IMR-90 (cell line): ENCODE results near the gene PLA2G3. TPM values are rescaled to one million over a fixed set of nuclear protein-coding genes. Genes with fewer than 3 reads are reported as not detected.

ENCODE experiments used
- ATAC-seq: fragments of 200-7000 bp; cut with Tn5 transposase; 2 replicates; pipeline ENCODE4 v1.9.1; 2020; ENCODE audit warnings: low read depth, mild to moderate bottlenecking, moderate library complexity
- BruUV-seq: library from RNA; stranded (reverse); fragments of 400-500 nt; replicated peaks from 2 replicates; lab custom pipeline; 2021; lab: Mats Ljungman, UMichigan
- CTCF ChIA-PET: fragments of 300-600 bp; formaldehyde crosslinking; extraction: SDS; loops from one replicate; lab custom pipeline; 2021; ENCODE audit warnings: antibody characterized with exemption; lab: Yijun Ruan, JAX
- POLR2A ChIA-PET: fragments of 300-600 bp; sonication (Branson Sonifier 250); formaldehyde crosslinking; loops from one replicate; lab custom pipeline; 2022; ENCODE audit warnings: antibody characterized with exemption; ENCODE audit not compliant: unreplicated experiment; lab: Charles Lee
- DNase-seq: peaks from one replicate; pipeline ENCODE4 v3.0.0; 2013
- H2AFZ ChIP-seq: replicated peaks from 2 replicates; pipeline ENCODE3; 2013; ENCODE audit warnings: low read length, mild to moderate bottlenecking; ENCODE audit not compliant: poor library complexity
- H2AK5ac ChIP-seq: 2 replicates; pipeline ENCODE4 v1.6.1; 2013; ENCODE audit warnings: low read depth, low read length, inconsistent platforms
- H2AK9ac ChIP-seq: replicated peaks from 2 replicates; pipeline ENCODE3; 2013; ENCODE audit warnings: mild to moderate bottlenecking, low read depth, low read length, moderate library complexity; ENCODE audit not compliant: poor library complexity
- H2BK120ac ChIP-seq: 2 replicates; pipeline ENCODE4 v1.6.1; 2013; ENCODE audit warnings: low read depth, low read length, inconsistent platforms
- H2BK15ac ChIP-seq: 3 replicates; pipeline ENCODE4 v1.6.1; 2013; ENCODE audit warnings: low read depth, low read length, inconsistent platforms
- H2BK20ac ChIP-seq: 2 replicates; pipeline ENCODE4 v1.6.1; 2013; ENCODE audit warnings: low read depth, mild to moderate bottlenecking, inconsistent platforms, low read length, moderate library complexity
- H2BK5ac ChIP-seq: 2 replicates; pipeline ENCODE4 v1.6.1; 2013; ENCODE audit warnings: mild to moderate bottlenecking, low read depth, low read length, inconsistent platforms; ENCODE audit not compliant: poor library complexity, severe bottlenecking
- H3K14ac ChIP-seq: replicated peaks from 2 replicates; pipeline ENCODE4 v1.6.1; 2013; ENCODE audit warnings: low read depth, low read length, inconsistent platforms
- H3K18ac ChIP-seq: 2 replicates; pipeline ENCODE4 v1.6.1; 2013; ENCODE audit warnings: low read depth, low read length, control low read depth
- H3K23ac ChIP-seq: 2 replicates; pipeline ENCODE4 v1.6.1; 2013; ENCODE audit warnings: low read depth, low read length, inconsistent platforms
- H3K27ac ChIP-seq: 2 replicates; pipeline ENCODE4 v1.5.1; 2013; ENCODE audit warnings: mild to moderate bottlenecking, control low read depth, low read length; ENCODE audit not compliant: insufficient read depth
- H3K27me3 ChIP-seq: 2 replicates; pipeline ENCODE4 v1.6.1; 2013; ENCODE audit warnings: low read length; ENCODE audit not compliant: control insufficient read depth, insufficient read depth
- H3K36me3 ChIP-seq: 2 replicates; pipeline ENCODE4 v1.6.1; 2013; ENCODE audit warnings: low read length, mixed read lengths; ENCODE audit not compliant: control insufficient read depth, insufficient read depth
- H3K4ac ChIP-seq: 2 replicates; pipeline ENCODE4 v1.6.1; 2013; ENCODE audit warnings: low read depth, low read length, inconsistent platforms
- H3K4me1 ChIP-seq: 2 replicates; pipeline ENCODE4 v1.6.1; 2013; ENCODE audit warnings: low read length, mixed read lengths; ENCODE audit not compliant: control insufficient read depth, insufficient read depth
- H3K4me2 ChIP-seq: 2 replicates; pipeline ENCODE4 v1.6.1; 2013; ENCODE audit warnings: low read depth, mild to moderate bottlenecking, control low read depth, low read length, moderate library complexity
- H3K4me3 ChIP-seq: 2 replicates; pipeline ENCODE4 v1.5.1; 2013; ENCODE audit warnings: low read depth, mild to moderate bottlenecking, control low read depth, low read length, moderate library complexity; ENCODE audit not compliant: insufficient read depth
- H3K56ac ChIP-seq: 2 replicates; pipeline ENCODE4 v1.6.1; 2013; ENCODE audit warnings: low read length, inconsistent platforms; ENCODE audit not compliant: insufficient read depth; ENCODE audit errors: extremely low read depth
- H3K79me1 ChIP-seq, 2 experiments: 2 replicates each; pipeline ENCODE4 v1.6.1; 2013; ENCODE audit warnings: low read length in 2 of 2, inconsistent platforms in 1 of 2, low read depth in 1 of 2
- H3K9ac ChIP-seq: 2 replicates; pipeline ENCODE4 v1.6.1; 2013; ENCODE audit warnings: low read depth, low read length, control low read depth
- H3K9me1 ChIP-seq: 2 replicates; pipeline ENCODE4 v1.6.1; 2013; ENCODE audit warnings: low read length, inconsistent platforms; ENCODE audit not compliant: insufficient read depth
- H3K9me3 ChIP-seq: 2 replicates; pipeline ENCODE4 v1.6.1; 2013; ENCODE audit warnings: low read length; ENCODE audit not compliant: control insufficient read depth, insufficient read depth
- H4K20me1 ChIP-seq: 2 replicates; pipeline ENCODE4 v1.6.1; 2013; ENCODE audit warnings: low read length, inconsistent platforms; ENCODE audit not compliant: insufficient read depth
- H4K5ac ChIP-seq: 2 replicates; pipeline ENCODE4 v1.6.1; 2013; ENCODE audit warnings: mild to moderate bottlenecking, low read depth, low read length, control low read depth
- H4K8ac ChIP-seq, 2 experiments: 2 replicates each; pipeline ENCODE4 v1.6.1; 2013; ENCODE audit warnings: low read depth in 2 of 2, low read length in 2 of 2, control low read depth in 1 of 2, inconsistent platforms in 1 of 2
- H4K91ac ChIP-seq: 2 replicates; pipeline ENCODE4 v1.6.1; 2013; ENCODE audit warnings: low read depth, low read length, inconsistent platforms; ENCODE audit not compliant: insufficient read depth
- BHLHE40 ChIP-seq: fragments of 150-350 bp; IDR thresholded peaks from 2 replicates; pipeline ENCODE4 v1.6.1; 2016; ENCODE audit warnings: mild to moderate bottlenecking, low read depth, low read length
- CEBPB ChIP-seq: IDR thresholded peaks from 2 replicates; pipeline ENCODE4 v1.6.1; 2012; ENCODE audit warnings: low read depth, low read length, improper control_type of control experiment
- CTCF ChIP-seq: conservative IDR thresholded peaks from 2 replicates; pipeline ENCODE4 v1.5.1; 2012; ENCODE audit warnings: mild to moderate bottlenecking, low read depth, low read length, improper control_type of control experiment
- MAFK ChIP-seq: IDR thresholded peaks from 2 replicates; pipeline ENCODE4 v1.6.1; 2012; ENCODE audit warnings: low read depth, low read length, improper control_type of control experiment
- MAZ ChIP-seq: IDR thresholded peaks from 2 replicates; pipeline ENCODE4 v1.6.1; 2012; ENCODE audit warnings: low read depth, mild to moderate bottlenecking, low read length, improper control_type of control experiment, moderate library complexity, borderline replicate concordance
- NFE2L2 ChIP-seq: fragments of 150-350 bp; IDR thresholded peaks from 2 replicates; pipeline ENCODE4 v1.6.1; 2016; ENCODE audit warnings: low read depth, mild to moderate bottlenecking, low read length
- RCOR1 ChIP-seq: IDR thresholded peaks from 2 replicates; pipeline ENCODE4 v1.6.1; 2012; ENCODE audit warnings: mild to moderate bottlenecking, low read length, improper control_type of control experiment; ENCODE audit not compliant: insufficient replicate concordance
- SMC3 ChIP-seq: fragments of 150-350 bp; IDR thresholded peaks from 2 replicates; pipeline ENCODE4 v1.6.1; 2016; ENCODE audit warnings: low read depth, mild to moderate bottlenecking, antibody characterized with exemption, low read length, moderate library complexity
- USF2 ChIP-seq: fragments of 150-350 bp; IDR thresholded peaks from 2 replicates; pipeline ENCODE4 v1.6.1; 2017; ENCODE audit warnings: mild to moderate bottlenecking, antibody characterized with exemption, low read length, low read depth
- WGBS, 2 experiments: methylation state at CpG; one replicate each; pipeline versions ENCODE4 v1.1.5 to v1.1.7; 2013; ENCODE audit warnings: missing lambda C conversion rate in 2 of 2; ENCODE audit not compliant: insufficient read length in 1 of 2; ENCODE audit errors: extremely low coverage in 2 of 2; 5-methylcytosine and 5-hydroxymethylcytosine counted together
- dilution Hi-C: fragments of 300-500 bp; cut with HindIII; formaldehyde crosslinking; loops from one replicate; pipeline ENCODE4 v1.14.3; 2018; ENCODE audit warnings: low sequenced_read_pairs; ENCODE audit not compliant: unreplicated experiment
- in situ Hi-C: fragments of 300-500 bp; cut with MboI; formaldehyde crosslinking; loops from 3 replicates; pipeline ENCODE4 v1.14.3; 2019; ENCODE audit warnings: low sequenced_read_pairs, inconsistent platforms, mixed read lengths
- intact Hi-C: fragments of 100-400 bp; cut with micrococcal nuclease; formaldehyde crosslinking; loops from 2 replicates; pipeline ENCODE4 v1.10.0; 2022
- polyA plus RNA-seq, 3 experiments: library from polyadenylated mRNA; depleted of rRNA; stranded (reverse); fragments of >200 nt; gene quantifications; 2 replicates each; pipeline ENCODE4 v1.2.3, GENCODE V29; 2012; ENCODE audit warnings: low replicate concordance in 1 of 3
- total RNA-seq: library from RNA; depleted of rRNA; stranded (reverse); fragments of >200 nt; gene quantifications from 2 replicates; pipeline ENCODE4 v1.2.3, GENCODE V29; 2012

Gene PLA2G3
- total and polyA plus RNA-seq, 2 of the 4 experiments (the other 2 are of a cell fraction), result under 0.01 to 0.12 TPM

- H3K4me1 ChIP-seq, result peaks cover 5% of the 10 kb centered on the region
- no peaks in the 10 kb centered on the region for H3K36me3 ChIP-seq
- no peak overlapping the region for H2AK5ac ChIP-seq
- H3K56ac ChIP-seq, result no peak overlapping the region
- H4K5ac ChIP-seq, result no peak overlapping the region
- H3K4me2 ChIP-seq, result no peak overlapping the region
- no CpG with 5 or more reads among the region's 5 CpGs for WGBS, 2 experiments
- no peak overlapping the region for H2BK5ac ChIP-seq
- H3K14ac ChIP-seq, result no peak overlapping the region
- H2AK9ac ChIP-seq, result no peak overlapping the region
- no peak overlapping the region for H3K18ac ChIP-seq
- POLR2A ChIA-PET, result interaction anchor here (0.5 kb wide), 1 partner anchor 710 kb away, joined by 3 read pairs; no protein-coding TSS in a partner anchor
- H3K4ac ChIP-seq, result no peak overlapping the region
- dilution Hi-C loops, result no loop called here
- no peaks in the 10 kb centered on the region for H4K20me1 ChIP-seq
- no peak overlapping the region for H2BK15ac ChIP-seq
- no peaks in the 10 kb centered on the region for H3K27me3 ChIP-seq
- DNase-seq, result no peak
- BruUV-seq, result no TSS peak
- no peak for ATAC-seq
- H2AFZ ChIP-seq, result no peak overlapping the region
- no peak overlapping the region for H3K27ac ChIP-seq
- H3K9ac ChIP-seq, result no peak overlapping the region
- H2BK20ac ChIP-seq, result no peak overlapping the region
- CTCF ChIA-PET, result no interaction called here
- no peak overlapping the region for H2BK120ac ChIP-seq
- TF ChIP-seq NFE2L2 (no peak), MAFK (no peak), CTCF (no peak), MAZ (no peak), USF2 (no peak), RCOR1 (no peak), CEBPB (no peak), SMC3 (no peak), BHLHE40 (no peak)
- H3K9me3 ChIP-seq, result no peaks in the 10 kb centered on the region
- H3K23ac ChIP-seq, result no peak overlapping the region
- no peak overlapping the region for H3K4me3 ChIP-seq
- peaks cover 0 to 4% of the 10 kb centered on the region in 2 experiments; a peak in 1 of 4 replicates for H3K79me1 ChIP-seq
- intact Hi-C loops, result no loop called here
- in situ Hi-C loops, result no loop called here
- no peaks in the 10 kb centered on the region; the same call in 1 of the 2 replicates for H3K9me1 ChIP-seq
- no peak overlapping the region for H4K91ac ChIP-seq
- no peak overlapping the region for H4K8ac ChIP-seq
Measured at GRCh38 chr22:31120230-31120629, 20.1 kb downstream of the PLA2G3 start.
